GM21619 (cell line): ENCODE results near the gene SLC7A5.
"Not testable (repeated sequence)": the region's sequence is repeated elsewhere in the genome, so short reads cannot be mapped to it uniquely, and the experiment has no call there.

Source experiments
- ATAC-seq: cut with Tn5 transposase; IDR thresholded peaks from one replicate; pipeline ENCODE4 v1.9.1; 2021; ENCODE audit not compliant: unreplicated experiment

The SLC7A5 gene

DNA sequence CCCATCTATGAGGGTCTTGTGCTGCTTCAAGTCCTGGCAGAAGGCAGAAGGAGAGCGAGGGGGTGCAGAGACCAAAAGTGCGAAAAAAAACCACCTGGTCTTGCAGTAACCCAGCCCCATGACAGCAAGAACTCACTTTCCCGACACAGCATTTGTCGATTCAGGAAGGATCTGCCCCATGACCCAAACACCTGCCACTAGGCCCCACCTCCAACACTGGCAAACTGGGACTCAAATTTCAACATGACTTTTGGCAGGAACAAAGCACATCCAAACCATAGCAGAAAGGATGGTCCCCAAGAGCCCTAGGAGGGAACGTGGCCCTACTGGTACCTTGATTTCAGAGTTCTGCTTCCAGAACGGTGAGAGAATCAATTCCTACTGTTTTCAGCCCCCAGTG lies 68.8 kb downstream of the SLC7A5 start:
- no peak for ATAC-seq

DNA sequence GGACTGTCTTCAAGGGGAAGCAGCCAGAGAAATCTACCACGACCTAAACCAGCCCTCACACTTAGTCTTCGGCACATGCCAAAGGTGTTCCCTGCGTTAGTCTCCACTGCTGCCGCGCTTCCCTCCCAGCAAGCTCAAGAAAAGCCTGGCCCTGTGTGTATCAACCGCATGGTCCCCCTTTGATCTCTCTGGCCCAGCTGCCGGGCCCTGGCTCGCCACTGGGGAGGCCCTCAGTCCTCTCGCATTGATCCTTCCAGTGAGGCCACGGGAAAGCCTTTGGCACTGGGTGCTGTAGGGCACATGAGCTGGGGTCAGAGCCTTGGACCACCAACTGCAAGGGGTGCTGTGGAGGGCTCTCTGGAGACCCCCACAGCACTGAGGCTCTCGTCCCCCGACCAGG lies 74.0 kb downstream of the SLC7A5 start:
- no peak for ATAC-seq

DNA sequence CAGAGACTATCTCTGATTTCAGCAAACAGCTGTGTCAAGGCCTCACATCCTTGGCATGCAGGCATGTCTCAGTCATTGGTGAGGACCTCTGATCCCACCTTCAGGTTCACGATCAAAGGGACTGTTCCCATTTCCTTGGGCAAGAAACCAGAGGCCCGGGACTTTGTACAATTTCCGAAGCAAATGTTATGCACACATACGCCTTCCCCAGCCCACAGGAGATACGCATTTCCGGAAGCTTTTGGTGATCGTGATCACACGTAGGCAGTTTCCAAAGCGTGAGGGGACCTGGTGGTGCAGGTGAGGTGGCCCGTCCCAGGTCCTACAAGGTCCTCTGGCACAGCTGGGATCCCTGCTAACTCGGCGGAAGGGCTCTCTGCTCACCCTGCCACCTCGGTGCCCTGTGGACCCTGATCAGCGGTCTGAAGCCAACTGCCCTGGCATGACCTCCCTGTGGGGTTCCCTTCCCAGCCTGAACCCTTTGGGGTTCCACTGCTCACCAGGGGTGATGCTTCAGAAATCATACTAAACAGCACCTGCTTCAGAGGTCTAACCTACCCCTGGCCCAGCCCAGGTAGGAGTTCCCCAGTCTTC lies 74.7 kb downstream of the SLC7A5 start:
- ATAC-seq, result no peak

DNA sequence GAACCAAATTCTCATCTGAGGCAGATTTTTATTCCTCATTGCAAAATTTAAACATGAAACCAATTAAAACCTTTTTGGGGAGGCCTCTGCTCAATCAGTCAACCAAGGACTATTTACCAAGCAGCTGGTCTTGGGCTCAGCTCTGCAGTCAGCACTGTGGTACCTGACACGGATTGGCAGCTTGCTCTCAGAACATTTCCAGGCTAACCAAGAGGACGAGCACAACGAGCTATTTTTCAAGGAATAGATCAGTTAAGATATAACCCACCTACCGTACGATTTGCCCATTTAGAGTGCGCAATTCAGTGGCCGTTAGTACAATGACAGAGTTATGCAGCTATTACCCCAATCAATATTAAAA lies 77.1 kb downstream of the SLC7A5 start:
- ATAC-seq, result no peak

DNA sequence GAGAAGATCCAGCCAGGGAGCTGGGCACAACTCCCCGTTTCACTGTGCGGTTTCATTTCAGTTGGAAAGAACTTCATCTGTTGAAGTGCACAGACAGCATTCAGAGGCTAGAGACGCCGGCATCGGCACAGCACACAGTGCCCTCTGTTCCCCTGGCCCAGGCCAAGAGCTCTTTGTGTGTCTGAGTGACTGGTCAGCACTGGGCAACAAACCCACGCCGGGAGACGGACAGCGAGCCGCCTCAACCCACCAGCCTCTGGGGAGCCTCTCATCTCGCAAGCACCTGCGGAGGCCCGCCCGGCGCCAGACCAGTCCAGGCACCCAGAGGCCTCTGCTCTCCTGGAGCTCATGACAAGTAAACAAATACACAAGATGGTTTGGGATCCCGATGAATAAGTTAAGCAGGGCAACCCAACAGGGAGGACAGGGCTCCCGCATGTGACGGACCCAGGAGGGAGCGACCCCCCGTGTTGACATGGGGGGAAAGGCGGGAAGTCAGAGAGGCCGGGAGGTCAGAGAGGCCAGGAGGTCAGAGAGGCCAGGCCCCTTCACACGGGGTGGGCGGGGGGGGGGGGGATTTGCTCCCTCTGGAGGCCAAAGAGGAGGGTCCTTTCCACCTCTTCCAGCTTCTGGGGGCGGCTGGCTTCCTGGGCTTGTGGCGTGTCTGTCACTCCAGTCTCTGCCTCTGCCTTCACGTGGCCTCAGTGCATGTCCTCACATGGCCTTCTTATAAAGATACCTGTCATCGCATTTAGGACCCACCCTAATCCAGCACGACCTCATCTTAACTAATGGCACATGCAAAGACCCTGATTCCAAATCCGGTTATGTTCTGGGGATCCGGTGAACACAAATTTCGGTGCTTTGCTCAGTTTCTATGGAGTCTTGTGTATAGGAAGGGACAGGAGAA lies 77.8 kb downstream of the SLC7A5 start:
- no peak for ATAC-seq

DNA sequence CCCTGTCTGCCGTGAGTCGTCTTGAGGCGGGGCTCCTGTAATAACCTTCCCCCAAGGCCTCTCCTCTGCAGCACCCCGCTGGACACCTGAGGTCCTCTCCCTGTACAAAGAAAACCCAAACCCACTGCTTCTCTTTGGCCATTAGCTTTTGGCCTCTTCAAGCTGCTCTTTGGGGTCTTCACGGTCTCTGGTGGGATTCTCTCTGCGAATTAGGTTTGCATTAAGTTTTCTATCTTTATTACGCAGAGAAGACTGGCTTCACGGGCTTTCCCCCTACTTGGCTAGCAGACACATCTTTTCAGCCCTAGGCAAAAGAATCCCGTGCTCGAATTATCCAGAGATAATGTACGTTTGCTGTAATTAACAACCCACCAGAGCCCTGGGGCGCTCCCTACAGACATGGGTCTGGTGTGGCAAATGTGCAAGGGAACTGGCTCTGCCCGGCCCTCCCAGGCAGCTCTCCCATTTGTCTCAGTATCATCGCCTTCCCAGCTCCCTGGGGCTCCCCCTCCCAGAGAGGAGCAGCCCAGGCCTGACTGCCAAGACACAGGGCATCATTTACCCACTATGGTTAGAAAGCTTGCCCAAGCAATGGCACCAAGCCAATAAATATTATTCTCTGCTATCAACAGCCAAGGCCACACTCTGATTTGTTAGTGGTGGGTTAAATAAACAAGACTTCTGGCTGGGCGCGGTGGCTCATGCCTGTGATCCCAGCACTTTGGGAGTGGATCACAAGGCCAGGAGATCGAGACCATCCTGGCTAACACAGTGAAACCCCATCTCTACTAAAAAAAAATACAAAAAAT lies 78.8 kb downstream of the SLC7A5 start:
- ATAC-seq, result no peak

DNA sequence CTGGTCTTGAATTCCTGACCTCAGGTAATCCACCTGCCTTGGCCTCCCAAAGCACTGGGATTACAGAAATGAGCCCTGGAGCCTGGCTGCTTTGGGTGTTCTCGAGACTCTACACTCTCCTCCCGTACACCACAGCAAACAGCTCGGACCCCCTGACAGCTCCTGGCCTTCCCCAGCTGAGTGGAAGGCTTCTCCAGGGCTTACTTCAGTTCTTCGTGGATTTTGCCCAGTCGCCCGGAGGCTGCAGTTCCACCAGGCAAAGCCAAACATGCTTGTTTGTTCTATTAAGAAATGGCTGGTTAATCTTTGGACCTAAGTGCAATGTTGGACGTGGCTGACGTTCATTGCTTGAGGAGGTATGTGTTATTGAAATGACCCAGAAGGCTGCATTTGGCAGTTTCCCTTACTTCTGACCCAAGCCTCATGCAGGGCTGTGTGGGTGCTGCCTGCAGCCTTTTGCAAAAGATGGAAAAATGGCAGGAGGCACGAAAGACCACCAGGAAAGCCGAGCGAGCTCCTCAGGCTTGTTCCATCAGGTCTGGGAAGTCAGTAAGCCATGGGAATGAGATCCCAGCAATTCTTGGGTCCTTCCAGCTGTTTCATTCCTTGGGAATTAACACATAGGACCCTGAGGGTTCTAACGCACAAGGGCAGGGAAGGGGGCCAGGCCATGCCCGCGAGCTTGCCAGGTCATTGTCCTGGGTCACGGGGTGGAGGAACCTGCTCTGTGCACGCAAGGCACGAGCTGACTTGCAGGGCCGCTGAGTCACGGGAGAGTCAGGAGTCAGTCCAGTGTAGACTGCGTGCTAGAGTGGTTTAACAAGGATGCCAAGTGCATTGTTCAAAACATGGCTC lies 79.6 kb downstream of the SLC7A5 start:
- ATAC-seq, result no peak

DNA sequence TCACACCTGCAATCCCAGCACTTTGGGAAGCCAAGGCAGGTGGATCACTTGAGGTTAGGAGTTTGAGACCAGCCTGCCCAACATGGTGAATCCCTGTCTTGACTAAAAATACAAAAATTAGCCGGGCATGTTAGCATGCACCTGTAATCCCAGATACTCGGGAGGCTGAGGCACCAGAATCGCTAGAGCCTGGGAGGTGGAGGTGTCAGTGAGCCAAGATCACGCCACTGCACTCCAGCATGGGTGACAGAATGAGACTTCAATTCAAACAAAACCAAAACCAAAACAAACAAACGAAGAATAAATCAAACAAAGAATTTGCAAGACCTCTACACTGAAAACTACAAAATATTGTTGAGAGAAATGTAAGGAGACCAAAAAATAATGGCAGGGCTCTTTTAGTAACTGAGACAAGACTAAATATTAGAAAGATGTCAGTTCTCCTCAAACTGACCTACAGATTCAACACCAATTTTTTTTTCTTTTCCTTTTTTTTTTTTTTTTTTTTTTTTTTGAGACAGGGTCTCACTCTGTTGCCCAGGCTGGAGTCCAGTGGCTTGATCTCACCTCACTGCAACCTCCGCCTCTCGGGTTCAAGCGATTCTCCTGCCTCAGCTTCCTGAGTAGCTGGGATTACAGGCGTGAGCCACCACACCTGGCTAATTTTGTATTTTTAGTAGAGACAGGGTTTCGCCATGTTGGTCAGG lies 80.4 kb downstream of the SLC7A5 start:
- ATAC-seq, result not testable (repeated sequence)

DNA sequence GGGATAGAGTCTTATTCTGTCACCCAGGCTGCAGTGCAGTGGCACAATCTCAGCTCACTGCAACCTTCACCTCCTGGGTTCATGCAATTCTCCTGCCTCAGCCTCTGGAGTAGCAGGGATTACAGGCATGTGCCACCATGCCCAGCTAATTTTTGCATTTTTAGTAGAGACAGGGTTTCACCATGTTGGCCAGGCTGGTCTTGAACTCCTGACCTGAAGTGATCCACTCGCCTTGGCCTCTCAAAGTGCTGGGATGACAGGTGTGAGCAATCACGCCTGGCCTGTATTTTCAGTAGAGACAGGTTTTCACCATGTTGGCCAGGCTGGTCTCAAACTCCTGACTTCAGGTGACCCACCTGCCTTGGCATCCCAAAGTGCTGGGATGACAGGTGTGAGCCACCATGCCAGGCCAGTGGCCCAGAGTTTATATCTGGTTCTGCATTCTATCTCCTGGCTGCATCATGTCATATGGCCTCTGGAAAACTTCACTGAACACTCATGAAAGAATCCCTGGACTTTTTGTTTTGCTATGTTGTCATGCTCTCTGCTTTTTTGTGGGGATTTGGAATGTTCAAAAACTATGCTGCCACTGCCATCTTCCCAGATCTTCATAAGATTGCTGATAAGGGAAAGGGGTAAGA lies 81.7 kb downstream of the SLC7A5 start:
- not testable (repeated sequence) for ATAC-seq

DNA sequence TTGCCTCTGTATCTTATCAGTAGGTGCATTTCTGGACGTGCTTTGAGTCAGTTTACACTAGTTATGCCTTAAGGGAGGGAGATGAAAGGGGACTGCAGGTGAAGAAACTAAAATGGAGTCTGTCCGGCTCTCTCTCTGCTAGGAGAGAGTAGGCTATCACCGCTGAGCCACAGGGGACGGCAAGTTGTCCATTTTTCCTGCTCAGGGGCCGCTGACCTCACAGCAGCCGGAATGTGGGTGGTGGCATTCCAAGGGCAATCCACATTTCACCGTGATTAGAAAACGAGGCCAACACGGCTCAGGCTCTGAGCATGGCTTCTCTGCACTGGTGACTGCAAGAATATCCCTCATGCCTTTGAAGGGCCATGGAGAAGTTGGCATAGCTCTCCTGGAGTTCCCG lies 84.5 kb downstream of the SLC7A5 start:
- ATAC-seq, result no peak

DNA sequence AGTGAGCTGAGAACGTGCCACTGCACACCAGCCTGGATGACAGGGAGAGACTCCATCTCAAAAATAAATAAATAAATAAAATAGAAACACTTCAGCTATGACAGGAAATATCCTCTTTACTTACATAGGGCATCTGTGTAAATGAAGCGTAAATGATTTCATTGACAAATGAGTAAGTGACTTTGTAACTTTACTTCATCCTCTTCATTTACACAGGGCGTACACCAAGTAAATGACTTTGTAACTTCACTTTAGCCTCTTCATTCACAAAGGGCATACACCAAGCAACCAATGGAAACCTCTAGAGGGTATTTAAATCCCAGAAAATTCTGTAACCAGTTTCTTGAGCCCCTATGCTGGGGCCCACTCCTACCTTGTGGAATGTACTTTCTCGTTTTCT lies 87.3 kb downstream of the SLC7A5 start:
- no peak for ATAC-seq

DNA sequence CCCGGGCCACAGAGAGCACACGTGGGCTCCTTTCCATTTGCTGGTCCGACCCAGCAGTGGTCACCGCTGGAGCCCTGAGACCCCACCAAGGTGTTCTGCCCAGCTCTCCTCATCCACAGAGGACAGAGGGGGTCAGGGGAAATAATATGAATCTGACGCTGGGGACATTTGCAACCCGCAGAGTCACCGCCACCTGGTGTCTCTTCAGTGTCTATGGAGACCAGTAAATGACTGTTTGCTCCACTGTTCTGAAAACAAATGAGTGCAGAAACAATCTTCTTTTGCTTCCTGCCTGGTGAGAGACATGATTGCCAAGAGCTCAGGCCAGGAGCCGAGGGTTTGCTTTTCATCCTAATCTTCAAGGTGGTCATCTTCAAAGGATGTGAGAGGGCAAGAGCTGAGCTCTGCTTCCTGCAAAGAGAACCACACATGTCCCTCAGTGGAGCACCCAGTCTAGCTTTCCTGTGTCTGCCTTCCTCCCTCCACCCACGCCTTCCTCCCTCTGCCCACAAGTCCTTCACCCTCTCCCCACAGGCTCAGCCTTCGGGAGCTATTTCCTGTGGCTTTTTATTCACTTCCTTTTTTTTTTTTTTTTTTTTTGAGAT lies 88.8 kb downstream of the SLC7A5 start:
- ATAC-seq, result no peak
